Skeletal muscle satellite cell (primary cell): ENCODE measurements around the gene ZNF222. TPM values are rescaled to one million over a fixed set of nuclear protein-coding genes. Genes with fewer than 3 reads are reported as not detected.

Experiments
- H3K27me3 ChIP-seq: 2 replicates; pipeline ENCODE4 v1.7.0; 2013; ENCODE audit warnings: low read length; ENCODE audit not compliant: control insufficient read depth, insufficient read depth
- H3K36me3 ChIP-seq: 2 replicates; pipeline ENCODE4 v1.7.0; 2013; ENCODE audit warnings: mild to moderate bottlenecking, control low read depth, low read length; ENCODE audit not compliant: insufficient read depth
- H3K4me1 ChIP-seq: 2 replicates; pipeline ENCODE4 v1.7.0; 2013; ENCODE audit warnings: low read length; ENCODE audit not compliant: control insufficient read depth, insufficient read depth
- H3K4me2 ChIP-seq: 2 replicates; pipeline ENCODE4 v1.7.0; 2013; ENCODE audit warnings: mild to moderate bottlenecking, low read length
- H3K4me3 ChIP-seq: 2 replicates; pipeline ENCODE4 v1.7.0; 2013; ENCODE audit warnings: low read length
- H3K9ac ChIP-seq: 2 replicates; pipeline ENCODE4 v1.7.0; 2013; ENCODE audit warnings: mild to moderate bottlenecking, low read depth, low read length, moderate library complexity
- H3K9me3 ChIP-seq: replicated peaks from 2 replicates; pipeline ENCODE4 v1.7.0; 2013; ENCODE audit warnings: mild to moderate bottlenecking, control low read depth, low read length
- small RNA-seq: library from RNA; depleted of rRNA; stranded (forward); fragments of <200 nt; gene quantifications from one replicate; pipeline ENCODE3, GENCODE V24; 2012

The ZNF222 gene

GRCh38 chr19:44059229-44059628 is 34.0 kb downstream of the ZNF222 start:
- peaks cover 47% of the 10 kb centered on the region for H3K36me3 ChIP-seq
- no peaks in the 10 kb centered on the region for H3K27me3 ChIP-seq
- no peak overlapping the region for H3K9ac ChIP-seq
- H3K4me3 ChIP-seq: no peak overlapping the region
- H3K4me2 ChIP-seq: no peak overlapping the region
- H3K9me3 ChIP-seq: no peaks in the 10 kb centered on the region
- no peaks in the 10 kb centered on the region for H3K4me1 ChIP-seq

DNA sequence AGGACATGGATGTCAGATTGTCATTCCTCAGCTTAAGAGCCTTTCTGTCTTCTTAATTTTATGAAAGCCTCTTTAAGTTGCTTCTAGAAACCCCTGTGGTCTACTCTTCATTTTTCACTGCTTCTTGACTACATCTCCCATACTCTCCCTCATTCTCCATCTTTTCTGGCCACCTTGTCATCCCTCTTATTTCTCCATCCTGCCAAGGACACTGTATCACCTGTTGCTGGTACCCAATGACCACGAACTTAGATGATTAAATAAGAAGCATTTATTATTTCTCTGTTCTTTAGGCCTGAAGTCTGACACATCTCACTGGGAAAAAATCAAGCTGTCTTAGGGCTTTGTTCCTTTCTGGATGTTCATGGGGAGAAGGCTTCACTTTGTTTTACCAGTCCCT is 35.9 kb downstream of the ZNF222 start:
- H3K4me1 ChIP-seq: no peaks in the 10 kb centered on the region
- H3K4me2 ChIP-seq: no peak overlapping the region
- H3K9ac ChIP-seq: no peak overlapping the region
- H3K9me3 ChIP-seq: peaks cover 5% of the 10 kb centered on the region
- no peaks in the 10 kb centered on the region for H3K27me3 ChIP-seq
- no peak overlapping the region for H3K4me3 ChIP-seq
- peaks cover 51% of the 10 kb centered on the region for H3K36me3 ChIP-seq

GRCh38 chr19:44066305-44066704 is 41.1 kb downstream of the ZNF222 start:
- peaks cover 1% of the 10 kb centered on the region for H3K4me1 ChIP-seq
- H3K9ac ChIP-seq: no peak overlapping the region
- peaks cover 54% of the 10 kb centered on the region for H3K36me3 ChIP-seq
- H3K4me2 ChIP-seq: no peak overlapping the region
- H3K27me3 ChIP-seq: no peaks in the 10 kb centered on the region
- no peak overlapping the region for H3K4me3 ChIP-seq
- H3K9me3 ChIP-seq: peaks cover 18% of the 10 kb centered on the region

- Histone ChIP-seq H3K4me1 (peaks cover 10% of the 10 kb centered on the region), H3K4me2 (no peak overlapping the region), H3K4me3 (no peak overlapping the region), H3K27me3 (no peaks in the 10 kb centered on the region), H3K36me3 (peaks cover 29% of the 10 kb centered on the region), H3K9ac (no peak overlapping the region), H3K9me3 (peaks cover 18% of the 10 kb centered on the region)
These were observed 44.2 kb downstream of the ZNF222 start for GRCh38 chr19:44069415-44069814.

DNA sequence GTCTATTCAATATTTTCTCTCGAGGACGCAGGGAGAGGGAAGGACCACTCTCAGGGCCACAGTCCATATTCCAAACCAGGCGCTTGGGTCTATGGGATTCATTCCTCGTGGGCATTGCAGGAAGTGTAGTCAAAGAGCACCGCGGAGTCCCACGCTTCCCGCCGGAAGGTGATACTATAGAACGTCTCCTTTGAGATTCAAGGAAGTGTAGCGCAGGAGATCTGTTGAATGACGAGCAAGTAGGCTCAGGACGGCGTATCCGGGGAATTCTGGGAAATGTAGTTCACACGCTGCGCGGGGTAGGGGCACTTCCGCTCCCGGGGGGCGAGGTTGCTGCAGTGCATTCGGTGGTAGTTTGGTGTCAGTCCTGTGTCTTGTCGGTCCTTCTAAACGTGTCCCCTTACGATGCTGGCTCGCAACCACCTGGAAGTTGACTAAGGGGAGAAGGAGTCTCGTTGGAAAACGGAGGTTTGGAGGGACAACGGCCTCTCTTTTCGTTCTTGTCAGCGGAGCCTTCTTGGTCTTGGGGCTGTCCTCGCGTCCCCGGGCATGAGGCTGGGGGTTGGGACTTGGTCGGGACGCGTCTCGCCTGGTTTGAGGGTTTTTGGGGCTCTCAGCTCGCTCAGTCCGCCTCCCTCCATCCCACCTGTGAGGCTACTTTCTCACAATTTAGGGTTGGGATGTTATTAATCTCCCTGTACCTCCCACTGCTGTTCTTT is 46.8 kb downstream of the ZNF222 start, which contains the start of gene ZNF284:
ZNF284 (plus strand) TSS at position 336 of the 719 bp plus-strand sequence. CDS start 4,231 bp downstream, outside the sequence.
- Histone ChIP-seq H3K27me3 (no peaks in the 10 kb centered on the region), H3K9me3 (peaks cover 4% of the 10 kb centered on the region), H3K4me2 (peak within 1 kb of the TSS; percentile 89), H3K4me1 (peaks cover 10% of the 10 kb centered on the region), H3K9ac (peak within 1 kb of the TSS; percentile 71), H3K4me3 (peak within 1 kb of the TSS; percentile 80), H3K36me3 (peaks cover 9% of the 10 kb centered on the region)

DNA sequence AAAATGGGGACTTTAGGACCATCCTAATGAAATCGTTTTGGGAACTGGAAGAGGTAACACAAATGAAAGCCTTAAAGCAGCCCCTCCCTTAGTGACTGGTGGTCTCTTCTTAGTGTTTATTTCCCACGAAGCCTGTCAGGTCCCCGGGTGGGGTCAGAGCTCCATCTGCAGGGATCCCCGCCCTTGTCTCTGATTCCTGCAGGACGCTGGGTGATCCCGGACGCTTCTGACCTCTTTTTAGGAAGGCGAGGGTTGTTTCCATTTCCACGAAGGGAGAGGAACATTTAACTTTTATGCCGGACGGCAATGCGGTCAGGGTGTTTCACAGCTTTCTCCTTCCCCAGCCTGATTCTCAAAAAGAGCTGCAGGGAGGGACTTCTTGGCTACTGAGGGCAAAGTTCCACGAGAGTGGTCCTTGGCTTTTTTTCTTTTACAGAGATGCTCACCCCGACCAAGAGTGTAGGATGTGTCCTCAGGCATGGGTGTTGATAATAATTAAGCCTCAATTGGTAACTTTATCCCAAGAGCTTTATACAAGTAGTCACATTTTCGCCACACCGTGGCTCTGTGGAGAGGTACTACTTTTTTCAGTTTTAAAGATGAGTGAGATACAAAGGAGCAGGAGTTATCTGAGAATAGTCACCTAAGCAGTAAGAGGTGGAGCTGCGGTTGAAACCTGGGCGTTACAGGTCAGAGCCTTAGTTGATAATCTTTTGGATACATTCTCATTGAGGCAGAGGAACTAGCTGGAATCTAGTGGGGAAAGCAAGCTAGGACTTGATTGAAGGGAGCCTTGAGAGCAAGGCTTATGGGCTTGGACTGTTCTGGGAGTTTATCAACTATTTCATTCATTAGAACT is 47.6 kb downstream of the ZNF222 start:
- peak overlapping the region; percentile 89 for H3K4me2 ChIP-seq
- peaks cover 5% of the 10 kb centered on the region for H3K36me3 ChIP-seq
- H3K27me3 ChIP-seq: no peaks in the 10 kb centered on the region
- H3K4me1 ChIP-seq: peaks cover 10% of the 10 kb centered on the region
- peak overlapping the region; percentile 71 for H3K9ac ChIP-seq
- no peaks in the 10 kb centered on the region for H3K9me3 ChIP-seq
- peak overlapping the region; percentile 80 for H3K4me3 ChIP-seq

DNA sequence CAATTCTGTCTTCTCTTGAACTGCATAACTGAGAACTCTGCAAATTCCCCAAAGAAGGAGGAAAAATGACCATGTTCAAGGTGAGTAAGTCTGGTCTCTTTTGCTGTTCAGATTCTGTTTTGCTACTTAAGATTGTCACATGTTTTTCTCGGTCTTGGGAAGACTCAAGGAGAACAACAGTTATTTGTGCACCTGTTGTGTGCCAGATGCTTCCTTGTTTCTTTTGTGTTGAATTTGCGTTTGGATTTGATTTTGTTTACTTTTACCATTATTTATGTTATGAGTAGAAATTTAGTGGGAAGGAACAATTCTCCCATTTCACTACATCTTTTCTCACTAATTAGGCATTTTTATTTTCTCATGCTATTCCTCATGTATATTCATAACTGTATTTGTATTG is 51.1 kb downstream of the ZNF222 start:
- Histone ChIP-seq H3K9ac (no peak overlapping the region), H3K9me3 (no peaks in the 10 kb centered on the region), H3K4me3 (no peak overlapping the region), H3K4me2 (no peak overlapping the region), H3K4me1 (peaks cover 8% of the 10 kb centered on the region), H3K27me3 (no peaks in the 10 kb centered on the region), H3K36me3 (peaks cover 12% of the 10 kb centered on the region)

Small RNAs within 50 kb of the gene (small RNA-seq; reads per million reads assigned to genes)
- not detected for gene AC006213.5
